HEK293T (cell line): ENCODE data around the gene ASPG.

Source experiments
- BHLHE40 ChIP-seq: fragments of 450-650 bp; IDR thresholded peaks from 2 replicates; pipeline ENCODE4 v1.6.1; 2016; ENCODE audit warnings: mild to moderate bottlenecking, moderate library complexity, borderline replicate concordance
- ELF4 ChIP-seq: fragments of 450-650 bp; IDR thresholded peaks from 2 replicates; pipeline ENCODE4 v1.6.1; 2017; ENCODE audit warnings: antibody characterized with exemption
- FOXA1 ChIP-seq: fragments of 450-650 bp; IDR thresholded peaks from 2 replicates; pipeline ENCODE4 v1.6.1; 2016; ENCODE audit warnings: mild to moderate bottlenecking
- FOXK2 ChIP-seq: fragments of 450-650 bp; IDR thresholded peaks from 2 replicates; pipeline ENCODE4 v1.6.1; 2016; ENCODE audit warnings: mild to moderate bottlenecking
- FOXM1 ChIP-seq: fragments of 450-650 bp; IDR thresholded peaks from 2 replicates; pipeline ENCODE4 v1.6.1; 2017; ENCODE audit warnings: mild to moderate bottlenecking, borderline replicate concordance
- L3MBTL2 ChIP-seq: fragments of 450-650 bp; conservative IDR thresholded peaks from 2 replicates; pipeline ENCODE4 v1.6.1; 2016; ENCODE audit warnings: mild to moderate bottlenecking
- LEF1 ChIP-seq: fragments of 450-650 bp; IDR thresholded peaks from 2 replicates; pipeline ENCODE4 v1.6.1; 2017; ENCODE audit warnings: mild to moderate bottlenecking, borderline replicate concordance
- SP1 ChIP-seq: fragments of 450-650 bp; IDR thresholded peaks from 2 replicates; pipeline ENCODE4 v1.6.1; 2017
- TARDBP ChIP-seq: fragments of 450-650 bp; IDR thresholded peaks from 2 replicates; pipeline ENCODE4 v1.6.1; 2016

GRCh38 chr14:104048758-104049507, 36.6 kb upstream of the ASPG start:
- no peak for TF ChIP-seq FOXA1
- TF ChIP-seq L3MBTL2: no peak
- TF ChIP-seq SP1: no peak
- TF ChIP-seq TARDBP: no peak
- no peak for TF ChIP-seq FOXM1
- no peak for TF ChIP-seq BHLHE40
- no peak for TF ChIP-seq ELF4
- TF ChIP-seq LEF1: no peak
- no peak for TF ChIP-seq FOXK2
